Left lung (tissue), 14 donors: ENCODE measurements around the gene LGR4. TPM values are rescaled to one million over a fixed set of nuclear protein-coding genes. Genes with fewer than 3 reads are reported as not detected.
A peak's percentile ranks its signal among the peaks of the same experiment; 100 is the strongest.
"Not testable (repeated sequence)": the region's sequence is repeated elsewhere in the genome, so short reads cannot be mapped to it uniquely, and the experiment has no call there.

Source experiments
- ATAC-seq: fragments of 200-7000 bp; cut with Tn5 transposase; one replicate; pipeline ENCODE4 v1.9.1; 2020; ENCODE audit warnings: moderate library complexity
- DNase-seq, 4 donors: peaks; one replicate each; pipeline ENCODE4 v3.0.0-alpha.2; 2013 to 2020
- H3K27ac ChIP-seq, 2 donors: fragments of 200-600 bp; sonication (generic) in 1 of 2; one replicate each; pipeline versions ENCODE4 v1.5.0 to v1.8.0; 2020 to 2021
- H3K27me3 ChIP-seq, 2 donors: fragments of 200-600 bp; sonication (generic) in 1 of 2; one replicate each; pipeline versions ENCODE4 v1.5.0 to v1.8.0; 2020 to 2021
- H3K36me3 ChIP-seq, 2 donors: fragments of 200-600 bp; sonication (generic) in 1 of 2; one replicate each; pipeline versions ENCODE4 v1.5.0 to v1.8.0; 2020 to 2021
- H3K4me1 ChIP-seq, 2 donors: fragments of 200-600 bp; one replicate each; pipeline ENCODE4 v1.8.0; 2021
- H3K4me3 ChIP-seq, 2 donors: fragments of 200-600 bp; sonication (generic) in 1 of 2; one replicate each; pipeline versions ENCODE4 v1.5.0 to v1.8.0; 2020 to 2021; ENCODE audit warnings: mild to moderate bottlenecking in 1 of 2
- H3K9me3 ChIP-seq, 2 donors: fragments of 200-600 bp; sonication (generic) in 1 of 2; one replicate each; pipeline versions ENCODE4 v1.5.0 to v1.8.0; 2020 to 2021
- CTCF ChIP-seq, 2 donors: fragments of 200-600 bp; sonication (generic) in 1 of 2; IDR thresholded peaks; one replicate each; pipeline versions ENCODE4 v1.5.0 to v1.8.0; 2021; ENCODE audit warnings: antibody characterized with exemption in 2 of 2
- intact Hi-C, 2 donors: fragments of 100-400 bp; cut with DNase I; formaldehyde crosslinking; loops; one replicate each; pipeline versions ENCODE4 v1.11.2 to v1.14.2; 2022
- long read RNA-seq, 12 donors: library from polyadenylated mRNA in 2 of 12; unstranded in 2 of 12; transcript quantifications; one replicate each; pipeline ENCODE4 v2.0.0 and lab custom pipeline, GENCODE V29; 2019 to 2026
- polyA plus RNA-seq, 6 donors: library from polyadenylated mRNA; unstranded; fragments of 120-200 nt; gene quantifications; one replicate each; pipeline ENCODE4 v1.2.1, GENCODE V29; 2013; ENCODE audit not compliant: insufficient read length in 6 of 6
- total RNA-seq, 2 donors: library from RNA; stranded (reverse); fragmentation: NEBNext Ultra II Directional; extraction: Animal tissue kit (Norgen Biotek cat#: 25700); gene quantifications; one replicate each; pipeline ENCODE4 v1.2.1, GENCODE V29; 2021
- donor health status: DM: no; HTN: yes; CAD: no.
- donor health status: DM: no; HTN: no; CAD: no.

The LGR4 gene
- total RNA-seq, result 1 to 10 TPM; 4.0 to 6.9 TPM
- polyA plus RNA-seq, result 10 to 100 TPM; 20.6 to 23.7 (median 22.1) TPM
- long read RNA-seq, donor 1, full-length matches to known transcripts, result 3 of 3 reads
- long read RNA-seq, donor 1, partial matches to known transcripts, result 0 of 3 reads
- long read RNA-seq, donor 1, other reads (novel, unspliced or antisense), result 0 of 3 reads
- long read RNA-seq, donor 2, full-length matches to known transcripts, result 2 of 2 reads
- long read RNA-seq, donor 2, partial matches to known transcripts, result 0 of 2 reads
- long read RNA-seq, donor 2, other reads (novel, unspliced or antisense), result 0 of 2 reads
- long read RNA-seq, donor 3, full-length matches to known transcripts, result 1 of 1 reads
- long read RNA-seq, donor 3, partial matches to known transcripts, result 0 of 1 reads
- long read RNA-seq, donor 3, other reads (novel, unspliced or antisense), result 0 of 1 reads
- long read RNA-seq, donor 4, result 0 reads
- long read RNA-seq, donor 5, full-length matches to known transcripts, result 1 of 1 reads
- long read RNA-seq, donor 5, partial matches to known transcripts, result 0 of 1 reads
- long read RNA-seq, donor 5, other reads (novel, unspliced or antisense), result 0 of 1 reads
- long read RNA-seq, donor 6, full-length matches to known transcripts, result 1 of 1 reads
- long read RNA-seq, donor 6, partial matches to known transcripts, result 0 of 1 reads
- long read RNA-seq, donor 6, other reads (novel, unspliced or antisense), result 0 of 1 reads
- long read RNA-seq, donor 7, full-length matches to known transcripts, result 2 of 2 reads
- long read RNA-seq, donor 7, partial matches to known transcripts, result 0 of 2 reads
- long read RNA-seq, donor 7, other reads (novel, unspliced or antisense), result 0 of 2 reads
- long read RNA-seq, donor 8, full-length matches to known transcripts, result 3 of 3 reads
- long read RNA-seq, donor 8, partial matches to known transcripts, result 0 of 3 reads
- long read RNA-seq, donor 8, other reads (novel, unspliced or antisense), result 0 of 3 reads
- long read RNA-seq, donor 9, result 0 reads
- long read RNA-seq, donor 10, result 0 reads
- long read RNA-seq, donor 11, full-length matches to known transcripts, result 1 of 1 reads
- long read RNA-seq, donor 11, partial matches to known transcripts, result 0 of 1 reads
- long read RNA-seq, donor 11, other reads (novel, unspliced or antisense), result 0 of 1 reads
- long read RNA-seq, donor 12, full-length matches to known transcripts, result 3 of 3 reads
- long read RNA-seq, donor 12, partial matches to known transcripts, result 0 of 3 reads
- long read RNA-seq, donor 12, other reads (novel, unspliced or antisense), result 0 of 3 reads

DNA sequence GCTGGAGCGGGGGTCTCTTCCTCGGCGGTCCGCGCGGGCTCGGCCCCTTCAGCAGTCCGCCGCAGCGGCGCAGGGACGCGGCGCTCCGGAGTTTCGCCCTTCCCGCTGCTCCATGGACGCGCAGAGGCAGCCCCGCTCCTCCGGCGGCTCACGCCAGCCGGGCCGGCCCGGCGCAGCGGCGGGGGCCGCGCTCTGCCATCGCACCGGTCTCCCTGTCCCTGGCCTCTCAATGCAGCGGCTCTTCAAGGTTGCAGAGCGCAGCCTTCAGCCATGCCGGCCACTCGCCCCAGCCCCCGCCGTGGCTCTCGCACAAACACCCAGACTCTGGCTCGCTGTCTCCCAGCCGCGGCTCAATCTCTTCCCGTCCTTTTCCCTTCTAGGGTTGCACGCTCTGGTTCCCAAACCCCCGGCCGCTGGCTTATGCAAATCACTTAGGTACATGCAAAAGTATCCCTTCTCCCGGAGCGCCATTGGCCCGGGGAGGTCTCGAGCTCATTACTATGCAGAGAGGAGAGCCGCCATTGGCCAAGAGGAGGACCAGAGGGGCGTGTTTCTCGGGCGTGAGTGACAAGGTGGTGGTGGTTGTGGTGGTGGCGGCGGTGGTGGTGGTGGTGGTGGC, at the start of gene LGR4:
TSS of gene LGR4 (minus strand) at position 393 of the 619 bp plus-strand sequence. CDS start 488 bp downstream, outside the sequence.
- no peak for TF ChIP-seq CTCF (IDR thresholded peaks at IDR 0.05)
- H3K36me3 ChIP-seq, result no peaks in the 10 kb centered on the region
- H3K4me1 ChIP-seq, result peaks cover 5 to 10% of the 10 kb centered on the region in 2 donors
- intact Hi-C loops, result no loop called here
- peaks cover 0 to 54% of the 10 kb centered on the region in 2 donors for H3K27me3 ChIP-seq
- peak within 1 kb of the TSS; percentile 68 to 70 for H3K27ac ChIP-seq
- H3K4me3 ChIP-seq, result peak within 1 kb of the TSS; percentile 56 to 58
- ATAC-seq (peak; percentile 91), DNase-seq (peak; percentile 82 to 91 (median 88))
- H3K9me3 ChIP-seq, result no peaks in the 10 kb centered on the region

DNA sequence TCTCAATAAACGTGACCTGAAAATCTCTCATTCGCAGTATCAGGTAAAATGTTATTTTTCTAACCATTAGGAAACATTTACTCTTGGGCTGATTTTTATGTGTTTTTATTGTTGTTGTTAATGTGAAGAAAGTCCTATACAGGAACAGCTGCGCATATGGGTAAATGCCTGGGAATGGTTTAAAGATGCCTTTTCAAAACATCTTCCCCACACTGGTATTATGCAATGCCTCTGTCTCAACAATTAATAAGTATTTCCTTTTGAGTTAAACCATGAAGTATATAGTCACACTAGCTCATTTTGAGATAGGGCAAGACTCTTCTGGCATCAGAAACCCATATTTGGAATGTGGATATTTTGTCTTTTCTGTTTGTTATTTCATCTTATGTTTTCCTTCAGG, 47.6 kb upstream of the LGR4 start:
- intact Hi-C loops, result no loop called here
- TF ChIP-seq CTCF (IDR thresholded peaks at IDR 0.05), result no peak
- DNase-seq, result no peak
- ATAC-seq, result no peak
- H3K4me3 ChIP-seq, result no peak overlapping the region
- no peaks in the 10 kb centered on the region for H3K36me3 ChIP-seq
- H3K27ac ChIP-seq, result no peak overlapping the region
- H3K4me1 ChIP-seq, result no peaks in the 10 kb centered on the region
- H3K9me3 ChIP-seq, result no peaks in the 10 kb centered on the region
- H3K27me3 ChIP-seq, result no peaks in the 10 kb centered on the region

- no peak overlapping the region for H3K4me3 ChIP-seq
- no peak for ATAC-seq
These were observed 45.9 kb upstream of the LGR4 start for GRCh38 chr11:27518518-27518917.

GRCh38 chr11:27517490-27517889, 44.9 kb upstream of the LGR4 start:
- H3K4me1 ChIP-seq, intact Hi-C loops, ATAC-seq, DNase-seq, H3K9me3 ChIP-seq, H3K27ac ChIP-seq, H3K4me3 ChIP-seq, H3K27me3 ChIP-seq, H3K36me3 ChIP-seq: not testable (repeated sequence)

More at GRCh38 chr11:27518518-27518917, 45.9 kb upstream of the LGR4 start:
- Histone ChIP-seq H3K27me3 (no peaks in the 10 kb centered on the region), H3K4me1 (no peaks in the 10 kb centered on the region), H3K27ac (no peak overlapping the region), H3K36me3 (no peaks in the 10 kb centered on the region), H3K9me3 (peaks cover 0 to 4% of the 10 kb centered on the region in 2 donors)
- TF ChIP-seq CTCF (IDR thresholded peaks at IDR 0.05), result no peak
- DNase-seq, result no peak
- intact Hi-C loops, result no loop called here

DNA sequence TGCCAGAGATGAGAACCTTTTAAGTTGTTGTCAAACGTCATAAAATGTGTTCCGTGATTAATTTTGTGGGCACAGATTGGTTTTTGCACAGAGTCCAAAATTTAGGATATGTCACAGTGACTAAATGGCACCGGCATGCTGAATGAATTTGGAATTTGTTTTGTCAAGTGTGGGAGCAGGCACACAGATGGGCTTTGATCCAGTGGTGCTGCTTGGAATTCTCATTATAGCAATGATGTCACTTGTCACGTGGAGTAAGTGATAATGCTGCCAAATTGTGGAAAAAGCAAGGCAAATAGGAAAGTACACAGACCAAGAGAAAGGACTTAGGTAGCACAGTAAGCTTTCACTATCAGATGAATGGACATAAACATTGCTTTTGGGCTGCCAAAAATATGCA, 42.0 kb upstream of the LGR4 start:
- no peaks in the 10 kb centered on the region for H3K4me1 ChIP-seq
- no peaks in the 10 kb centered on the region for H3K27me3 ChIP-seq
- intact Hi-C loops, result no loop called here
- no peak for DNase-seq
- H3K4me3 ChIP-seq, result no peak overlapping the region
- no peak for ATAC-seq
- H3K36me3 ChIP-seq, result no peaks in the 10 kb centered on the region
- no peak overlapping the region for H3K27ac ChIP-seq
- peaks cover 0 to 4% of the 10 kb centered on the region in 2 donors for H3K9me3 ChIP-seq
- no peak for TF ChIP-seq CTCF (IDR thresholded peaks at IDR 0.05)
